Measurements from ENCODE around the gene TBX2. TPM values are rescaled to one million over a fixed set of nuclear protein-coding genes. Genes with fewer than 3 reads are reported as not detected.

TBX2 gene
- total and polyA plus RNA-seq, 2 experiments from 2014 or later, result 212 to 228 TPM

GRCh38 chr17:61401389-61402072 lies 1.9 kb downstream of the TBX2 start:
- peaks cover 22% of the 10 kb centered on the region for H3K36me3 ChIP-seq
- peak in 1 of 2 donors; percentile 29 for DNase-seq (ENCODE audit: low read depth in 1 of 2, low spot score in 1 of 2)
- H3K4me1 ChIP-seq (ENCODE audit: low read depth), result peaks cover 32% of the 10 kb centered on the region
- peak overlapping the region; percentile 72 for H3K27ac ChIP-seq
- H3K9me3 ChIP-seq (ENCODE audit: low read depth), result no peaks in the 10 kb centered on the region
- H3K4me3 ChIP-seq, result peak overlapping the region; percentile 63
- peaks cover 51% of the 10 kb centered on the region for H3K27me3 ChIP-seq
- TF ChIP-seq CTCF (IDR thresholded peaks at IDR 0.05; ENCODE audit: low read depth, low read length), result no peak

- H3K36me3 ChIP-seq, result peaks cover 22% of the 10 kb centered on the region
- TF ChIP-seq CTCF (IDR thresholded peaks at IDR 0.05; ENCODE audit: low read depth, low read length), result no peak
- H3K27me3 ChIP-seq, result peaks cover 51% of the 10 kb centered on the region
- DNase-seq (ENCODE audit: low read depth in 1 of 2, low spot score in 1 of 2), result no peak
- peaks cover 36% of the 10 kb centered on the region for H3K4me1 ChIP-seq (ENCODE audit: low read depth)
- peak overlapping the region; percentile 63 for H3K4me3 ChIP-seq
- H3K9me3 ChIP-seq (ENCODE audit: low read depth), result no peaks in the 10 kb centered on the region
- peak overlapping the region; percentile 5 for H3K27ac ChIP-seq
These were observed 2.5 kb downstream of the TBX2 start for GRCh38 chr17:61402073-61402541.

DNA sequence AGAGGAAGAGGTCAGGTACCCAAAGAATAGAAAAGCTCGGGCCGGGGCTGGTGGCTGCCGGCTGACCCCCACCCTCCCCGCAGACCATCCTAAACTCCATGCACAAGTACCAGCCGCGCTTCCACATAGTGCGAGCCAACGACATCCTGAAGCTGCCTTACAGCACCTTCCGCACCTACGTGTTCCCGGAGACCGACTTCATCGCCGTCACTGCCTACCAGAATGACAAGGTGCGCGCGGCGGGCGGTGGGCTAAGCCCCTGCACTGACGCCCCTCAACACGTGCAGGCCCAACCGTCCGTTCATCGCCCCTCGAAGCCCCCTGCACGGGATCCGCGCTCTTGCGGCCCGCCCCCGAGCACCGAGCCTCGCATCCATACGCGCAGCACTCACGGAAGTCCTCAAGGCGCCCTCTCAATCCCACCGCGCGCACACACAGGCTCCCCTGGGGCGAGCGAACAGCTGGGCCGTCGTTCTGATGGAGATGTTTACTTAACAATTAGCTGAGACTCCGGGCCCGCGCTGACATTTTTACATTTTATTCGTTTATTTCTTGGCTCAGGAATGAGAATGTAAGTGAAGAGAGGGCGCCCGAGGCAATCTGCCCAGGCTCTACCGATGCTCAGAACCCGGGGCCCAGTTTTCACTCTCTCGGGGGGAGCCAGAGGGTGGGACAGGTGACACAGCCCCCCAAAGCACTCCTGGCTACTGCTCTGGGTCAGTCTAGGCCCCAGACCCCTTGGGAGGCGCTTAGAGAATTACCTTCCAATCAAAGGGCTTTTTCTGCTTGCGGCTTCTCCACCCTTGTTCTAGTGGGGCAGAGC lies 3.5 kb downstream of the TBX2 start:
- H3K27me3 ChIP-seq, result peaks cover 58% of the 10 kb centered on the region
- no peaks in the 10 kb centered on the region for H3K9me3 ChIP-seq (ENCODE audit: low read depth)
- H3K36me3 ChIP-seq, result peaks cover 27% of the 10 kb centered on the region
- H3K27ac ChIP-seq, result no peak overlapping the region
- peaks cover 39% of the 10 kb centered on the region for H3K4me1 ChIP-seq (ENCODE audit: low read depth)
- TF ChIP-seq CTCF (IDR thresholded peaks at IDR 0.05; ENCODE audit: low read depth, low read length), result no peak
- DNase-seq (ENCODE audit: low read depth in 1 of 2, low spot score in 1 of 2), result peak in 1 of 2 donors; percentile 39
- peak overlapping the region; percentile 63 for H3K4me3 ChIP-seq

GRCh38 chr17:61403801-61404662 lies 4.4 kb downstream of the TBX2 start:
- H3K9me3 ChIP-seq (ENCODE audit: low read depth), result no peaks in the 10 kb centered on the region
- no peak overlapping the region for H3K27ac ChIP-seq
- peak overlapping the region; percentile 63 for H3K4me3 ChIP-seq
- H3K27me3 ChIP-seq, result peaks cover 63% of the 10 kb centered on the region
- TF ChIP-seq CTCF (IDR thresholded peaks at IDR 0.05; ENCODE audit: low read depth, low read length), result no peak
- peaks cover 29% of the 10 kb centered on the region for H3K36me3 ChIP-seq
- DNase-seq (ENCODE audit: low read depth in 1 of 2, low spot score in 1 of 2), result no peak
- peaks cover 44% of the 10 kb centered on the region for H3K4me1 ChIP-seq (ENCODE audit: low read depth)

- peak overlapping the region; percentile 67 for H3K27ac ChIP-seq
- peak overlapping the region; percentile 63 for H3K4me3 ChIP-seq
- DNase-seq (ENCODE audit: low read depth in 1 of 2, low spot score in 1 of 2), result no peak
- H3K4me1 ChIP-seq (ENCODE audit: low read depth), result peaks cover 47% of the 10 kb centered on the region
- peaks cover 66% of the 10 kb centered on the region for H3K27me3 ChIP-seq
- no peak for TF ChIP-seq CTCF (IDR thresholded peaks at IDR 0.05; ENCODE audit: low read depth, low read length)
- H3K36me3 ChIP-seq, result peaks cover 29% of the 10 kb centered on the region
- no peaks in the 10 kb centered on the region for H3K9me3 ChIP-seq (ENCODE audit: low read depth)
These were observed 4.9 kb downstream of the TBX2 start for GRCh38 chr17:61404663-61404912.

All from cardiac muscle cell (in vitro differentiated cells and primary cell).